SK-N-MC (cell line): ENCODE results near the gene HYDIN.
"Not testable (repeated sequence)": the region's sequence is repeated elsewhere in the genome, so short reads cannot be mapped to it uniquely, and the experiment has no call there.

Experiments
- EZH2 ChIP-seq: fragments of 200-600 bp; sonication (generic); IDR thresholded peaks from one replicate; pipeline ENCODE4 v1.6.1; 2017; ENCODE audit warnings: antibody characterized with exemption
- POLR2AphosphoS5 ChIP-seq: IDR thresholded peaks from 2 replicates; pipeline ENCODE4 v1.6.1; 2012; ENCODE audit warnings: mild to moderate bottlenecking, low read depth, low read length, borderline replicate concordance

DNA sequence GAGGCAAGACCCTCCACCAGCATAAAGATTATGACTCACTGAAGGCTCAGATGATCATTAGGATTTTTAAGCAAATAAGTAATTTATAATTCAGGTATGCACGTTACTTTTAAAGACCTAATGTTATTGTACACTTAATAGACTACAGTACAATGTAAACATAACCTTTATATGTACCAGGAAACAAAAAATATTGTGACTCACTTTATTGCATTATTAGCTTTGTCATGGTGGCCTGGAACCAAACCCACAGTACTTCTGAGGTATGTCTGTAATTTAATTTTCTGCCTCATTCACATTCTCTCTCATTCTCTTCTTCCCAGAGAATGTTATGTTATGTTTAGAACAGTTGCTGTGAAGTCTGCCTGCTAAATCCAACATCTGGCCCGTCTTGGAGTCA is 407.8 kb downstream of the HYDIN start:
- TF ChIP-seq EZH2, POLR2AphosphoS5: not testable (repeated sequence)
